Stimulated activated CD8-positive, alpha-beta memory T cell treated with anti-CD3 and anti-CD28 coated beads, Interleukin-4, amount 100 ng/mL, for 4 hours (primary cell): ENCODE results near the gene ZNF526.
A peak's percentile ranks its signal among the peaks of the same experiment; 100 is the strongest.

ENCODE experiments used
- DNase-seq, 2 donors: peaks; one replicate each; pipeline ENCODE4 v3.0.0-alpha.2; 2020; ENCODE audit warnings: low read depth in 2 of 2, low spot score in 1 of 2

ZNF526 gene

DNA sequence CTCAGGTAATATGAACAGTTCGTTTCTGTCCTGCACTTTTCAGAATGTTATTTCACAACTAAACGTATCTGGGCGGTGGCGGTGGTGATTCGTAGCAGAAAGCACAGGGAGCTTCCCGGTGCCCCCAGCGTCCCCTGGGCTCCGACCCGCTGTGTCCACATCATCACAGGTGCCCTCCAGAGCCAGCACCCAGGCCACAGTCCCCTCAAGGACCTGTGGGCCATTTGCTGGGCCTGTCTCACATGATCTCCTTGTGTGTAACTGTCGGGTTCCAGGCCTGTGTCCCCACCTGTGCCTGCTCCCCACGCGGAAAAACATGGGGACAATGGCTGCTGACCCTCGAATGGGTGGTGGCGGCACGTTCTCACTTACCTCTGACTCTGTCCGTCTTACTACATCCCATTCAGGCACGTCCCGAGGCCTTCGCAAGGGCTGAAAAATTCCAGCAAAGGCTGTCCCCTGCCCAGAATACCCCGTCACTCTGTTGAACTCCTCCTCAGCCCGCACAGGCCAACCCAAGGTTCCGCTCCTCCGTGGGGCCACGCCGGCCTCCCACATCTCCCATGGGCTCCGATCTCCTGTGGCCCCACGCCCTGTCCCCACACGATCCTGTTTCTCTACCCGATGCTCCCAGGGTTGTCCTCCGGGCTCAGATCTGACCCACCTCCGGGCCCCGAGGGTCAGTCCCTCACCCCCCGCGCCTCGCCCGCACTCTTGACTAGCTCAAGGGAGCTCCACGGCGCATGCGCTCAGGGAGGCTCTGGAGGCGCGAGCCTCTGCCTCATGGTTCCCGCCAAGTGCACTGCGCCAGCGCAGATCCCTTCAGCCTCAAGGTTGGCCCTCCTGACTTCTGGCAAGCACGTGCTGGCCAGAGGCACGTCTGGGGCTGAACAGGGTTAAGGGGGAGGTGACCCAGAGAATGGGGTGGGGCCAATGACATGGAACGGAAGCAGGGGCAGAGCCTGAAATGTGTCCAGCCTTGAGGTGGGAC is 23.8 kb upstream of the ZNF526 start:
- DNase-seq, result no peak

DNA sequence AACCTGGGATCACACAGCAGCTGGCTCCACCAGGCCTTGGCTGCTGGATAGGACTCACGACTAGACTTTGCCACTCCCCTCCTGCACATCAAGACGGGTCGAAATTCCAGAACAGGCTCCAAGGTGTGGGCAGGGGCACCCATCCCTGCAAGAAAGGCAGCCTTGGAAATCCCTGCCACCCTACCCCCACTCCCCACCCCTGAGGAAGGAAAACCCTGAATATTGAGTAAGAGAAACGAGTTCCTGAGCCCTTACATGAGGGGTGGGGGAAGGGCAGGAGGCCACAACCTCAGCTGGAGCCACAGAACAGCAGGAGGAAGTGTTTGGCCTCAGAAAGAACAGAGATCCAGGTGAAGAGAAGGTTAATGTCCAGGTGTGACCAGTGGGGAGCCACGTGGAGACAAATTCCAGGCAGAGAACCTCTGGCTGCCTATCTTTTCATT is 22.7 kb upstream of the ZNF526 start:
- no peak for DNase-seq

DNA sequence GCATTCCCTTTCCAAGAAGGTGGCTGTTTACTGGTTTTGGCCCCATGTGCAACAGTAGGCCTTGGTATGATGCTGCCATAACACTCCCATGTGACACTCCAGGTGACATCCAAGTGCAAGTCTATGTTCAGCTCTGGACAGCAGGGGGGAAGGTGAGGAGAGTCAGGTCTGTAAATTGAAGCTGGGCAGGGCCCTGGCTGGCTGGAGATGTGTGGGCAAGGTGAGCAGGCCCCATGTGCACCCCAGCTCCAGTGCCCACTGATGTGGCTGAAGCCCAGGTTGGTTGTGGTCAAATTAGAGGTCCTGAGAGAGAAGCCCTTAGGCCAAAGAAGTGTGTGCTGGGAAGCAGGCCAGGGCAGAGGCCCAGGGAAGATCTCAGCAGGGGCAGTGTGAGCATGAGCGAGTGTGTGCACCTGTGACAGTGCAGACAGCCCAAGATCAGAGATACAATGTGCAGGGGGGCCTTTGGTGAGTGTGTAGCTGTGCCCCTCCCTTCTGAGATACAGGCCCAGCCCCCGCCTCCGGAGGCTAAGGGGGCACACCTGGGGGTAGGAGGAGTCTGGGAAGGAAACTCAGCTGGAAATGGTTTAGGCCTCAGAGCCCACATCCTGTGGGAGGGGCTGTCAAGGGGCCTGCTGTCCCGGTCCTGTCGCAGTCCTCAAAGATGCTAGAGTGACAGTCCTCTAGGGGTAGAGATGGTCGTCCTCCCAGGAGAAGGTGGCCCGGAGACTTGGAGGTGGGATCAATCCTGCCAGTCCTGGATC is 21.3 kb upstream of the ZNF526 start:
- DNase-seq, result peak in 1 of 2 donors; percentile 60

DNA sequence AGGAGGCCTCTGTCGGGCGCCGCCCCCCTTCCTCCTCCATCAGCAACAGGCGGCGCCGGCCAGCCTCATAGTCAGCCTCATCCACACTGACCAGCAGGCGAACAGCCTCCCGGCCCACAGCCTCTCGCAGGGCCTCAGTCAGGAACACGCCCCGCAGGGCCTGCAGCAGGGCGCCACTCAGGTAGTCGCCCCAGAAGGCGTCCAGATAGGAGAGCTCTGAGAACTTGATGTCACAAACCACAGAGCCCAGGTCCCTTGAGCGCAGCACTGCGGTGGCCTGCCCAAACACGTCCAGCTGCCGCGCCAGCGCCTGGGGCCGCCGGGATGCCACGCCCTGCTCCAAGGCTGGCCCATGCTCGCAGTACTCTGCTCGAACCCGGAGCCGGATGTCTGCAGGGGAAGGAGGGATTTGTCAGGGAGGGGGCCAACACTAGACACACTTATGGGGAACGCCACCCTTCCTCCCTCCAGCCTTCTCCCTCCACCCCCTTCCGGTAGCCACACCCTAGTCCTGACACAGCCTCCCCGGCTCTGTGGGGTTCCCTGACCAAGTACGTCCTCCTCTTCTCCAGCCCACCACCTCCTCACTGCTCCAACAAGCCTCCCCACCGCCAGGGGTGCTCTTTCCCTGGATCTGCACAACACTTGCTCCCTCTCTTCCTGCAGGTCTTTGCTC is 20.5 kb upstream of the ZNF526 start:
- DNase-seq, result no peak

DNA sequence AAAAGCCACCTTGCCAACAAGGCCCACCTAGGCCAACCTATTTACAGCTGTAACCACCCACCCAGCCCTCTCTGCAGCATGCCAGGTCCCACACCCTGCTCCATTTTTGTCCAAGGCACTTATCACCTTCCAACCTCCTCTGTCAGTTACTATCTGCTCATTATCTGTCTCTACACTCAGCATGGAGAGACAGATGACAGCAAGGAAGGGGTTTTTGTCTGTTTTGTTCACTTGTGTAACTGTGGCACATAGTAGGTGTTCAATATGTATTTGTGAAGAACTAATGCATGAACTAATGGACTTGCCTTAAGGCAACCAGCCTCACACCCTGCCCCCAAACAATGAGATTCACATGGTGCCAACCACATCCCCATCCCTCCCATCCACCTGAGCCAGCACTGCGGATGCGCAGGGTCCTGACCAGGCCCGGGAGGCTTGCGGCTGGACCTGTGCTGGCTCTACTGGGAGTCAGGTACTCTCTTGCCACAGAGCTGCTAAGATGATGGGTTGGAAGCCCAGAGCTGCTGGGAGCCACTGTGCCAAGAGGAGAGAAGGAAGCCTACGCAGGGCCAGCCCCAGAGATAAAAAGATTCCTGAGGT is 19.9 kb upstream of the ZNF526 start:
- DNase-seq, result no peak

DNA sequence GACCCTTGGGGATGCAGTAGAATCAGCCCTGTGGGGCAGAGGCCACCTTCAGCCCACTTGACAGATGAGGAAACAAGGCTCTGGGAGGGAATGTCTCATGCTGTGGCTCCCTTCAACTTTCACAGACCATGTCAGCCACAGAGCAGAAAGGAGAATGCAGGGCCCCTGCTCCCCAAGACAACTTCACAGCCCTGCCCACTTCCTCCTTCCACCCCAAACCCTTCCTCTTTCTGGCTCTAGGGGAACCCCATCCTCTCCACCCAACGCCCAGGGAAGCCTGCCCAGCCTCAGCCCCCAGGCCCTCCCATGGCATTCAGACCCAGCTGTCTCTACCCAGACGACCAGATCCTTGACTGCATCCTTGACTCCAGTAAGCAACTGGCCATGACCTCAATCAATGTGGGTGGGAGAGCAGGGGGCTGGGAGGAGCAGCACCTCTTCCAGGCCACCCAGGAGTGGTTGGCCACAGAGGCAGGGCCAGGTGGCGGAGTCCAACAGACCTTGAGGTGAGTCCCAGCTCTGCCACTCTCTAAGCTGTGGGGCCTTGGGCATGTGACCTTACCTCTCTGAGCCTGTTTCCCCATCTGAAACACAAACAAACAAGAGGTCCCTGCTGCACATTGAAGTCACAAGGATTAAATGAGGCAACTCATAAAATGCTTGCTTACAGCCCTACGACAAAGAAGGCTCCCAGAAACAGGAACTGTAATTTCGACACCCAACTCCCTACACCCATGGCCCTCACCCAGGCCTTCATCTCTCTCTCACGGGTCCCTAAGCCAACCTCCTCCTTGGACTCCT is 18.4 kb upstream of the ZNF526 start:
- no peak for DNase-seq

DNA sequence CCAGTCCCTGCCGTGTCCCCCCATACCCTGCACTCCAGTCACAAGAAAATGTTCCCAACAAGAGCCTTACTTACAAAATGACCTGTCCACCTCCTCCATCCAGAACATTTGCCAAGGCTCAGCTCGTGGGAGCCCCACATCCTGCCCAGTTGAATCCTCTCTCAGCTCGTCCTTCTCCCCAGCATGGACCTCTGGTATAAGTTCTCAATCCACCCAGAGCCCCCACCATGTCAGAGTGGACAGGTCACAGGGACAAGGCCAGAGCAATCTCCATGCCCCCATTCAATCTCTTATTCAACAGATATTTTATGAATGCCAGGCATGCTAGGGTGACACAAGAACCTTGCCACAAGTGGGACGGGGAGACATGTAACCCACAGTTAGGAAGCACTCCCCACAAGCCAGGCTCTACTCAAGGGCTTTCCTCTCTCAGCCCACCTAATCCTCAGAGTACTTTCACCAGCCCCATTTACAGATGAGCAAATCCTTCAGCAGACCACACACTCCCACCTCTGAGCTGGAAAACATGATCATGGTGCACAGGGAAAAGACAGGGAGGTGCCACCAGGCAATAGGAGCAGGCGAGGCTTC is 17.7 kb upstream of the ZNF526 start:
- no peak for DNase-seq

DNA sequence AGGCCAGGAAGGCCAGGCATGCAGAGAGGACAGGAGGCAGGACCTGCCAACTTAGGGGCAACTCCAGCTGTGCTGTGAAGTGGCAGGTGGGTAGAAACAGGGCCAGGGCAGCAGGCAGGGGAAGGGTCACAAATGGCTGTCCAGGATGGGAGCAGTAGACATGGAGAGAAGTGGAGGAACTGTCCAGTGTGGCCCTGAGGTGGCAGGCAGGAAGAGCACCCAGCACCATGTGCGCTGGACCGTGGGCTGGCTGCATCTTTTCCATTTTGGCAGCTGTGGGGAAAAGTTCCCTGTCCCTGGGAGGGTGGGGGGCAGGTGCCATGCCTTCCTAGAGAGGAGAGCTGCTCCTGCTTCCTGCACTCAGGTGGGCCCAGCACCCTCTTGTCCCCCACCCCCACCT is 16.4 kb upstream of the ZNF526 start:
- no peak for DNase-seq

DNA sequence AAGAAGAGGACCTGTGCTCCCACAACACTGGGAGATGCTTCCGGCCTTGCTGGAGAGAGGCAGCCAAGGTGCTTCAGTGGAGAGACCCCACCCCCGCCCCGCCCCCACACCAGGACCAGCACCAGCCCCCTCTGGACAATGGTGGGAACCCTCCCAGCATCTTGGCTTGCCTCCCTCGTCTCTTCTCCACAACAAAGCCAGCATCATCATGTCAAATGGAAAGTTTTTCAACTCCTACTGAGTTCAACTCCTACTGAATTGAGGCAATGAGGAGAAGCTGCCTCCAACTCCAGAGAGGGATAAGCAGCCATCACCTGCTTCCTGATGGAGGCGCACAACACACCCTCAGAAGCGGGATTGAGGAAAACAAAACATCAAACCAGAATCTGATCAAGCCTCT is 15.4 kb upstream of the ZNF526 start:
- no peak for DNase-seq

DNA sequence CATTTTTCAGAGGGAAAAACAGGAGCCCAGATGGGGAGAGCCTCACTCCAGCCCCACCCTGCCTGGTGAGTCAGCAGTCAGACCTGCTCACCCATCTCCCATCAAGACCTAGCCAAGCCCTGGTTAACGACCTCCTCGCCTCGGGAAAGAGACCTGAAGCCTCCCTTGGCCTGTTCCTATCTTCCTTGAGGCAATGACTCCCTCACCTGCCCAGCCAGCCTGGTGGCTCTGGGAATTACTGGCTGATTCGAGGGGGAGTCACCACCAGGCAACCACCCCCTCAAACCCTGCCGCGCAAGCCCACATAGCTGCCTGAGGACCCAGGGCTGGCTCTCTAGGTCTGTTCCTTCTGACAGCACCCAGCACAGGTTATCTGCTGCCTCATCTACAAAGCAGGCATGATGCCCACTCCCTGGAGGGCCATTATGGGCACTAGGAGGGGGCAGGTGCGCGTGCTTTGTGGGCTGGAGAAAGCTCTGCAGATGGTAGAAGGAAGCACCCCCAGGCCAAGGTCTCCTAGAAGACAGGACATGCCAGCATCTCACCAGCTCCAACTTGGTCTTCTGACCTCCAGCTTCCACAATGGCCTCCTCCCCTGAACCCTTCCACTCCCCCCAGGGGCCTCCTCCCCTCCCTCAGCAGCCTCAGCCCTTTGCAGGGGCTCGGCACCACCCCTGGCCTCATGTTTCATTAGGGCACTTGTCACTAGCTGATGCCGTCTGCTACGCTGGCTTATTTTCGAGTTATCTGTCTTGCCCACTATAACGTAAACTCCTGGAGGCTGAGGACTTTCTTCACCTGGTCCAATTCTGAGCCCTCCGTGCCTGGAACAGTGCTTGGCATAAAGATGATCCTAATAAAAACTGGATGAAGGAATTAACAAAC is 13.0 kb upstream of the ZNF526 start:
- DNase-seq, result no peak

DNA sequence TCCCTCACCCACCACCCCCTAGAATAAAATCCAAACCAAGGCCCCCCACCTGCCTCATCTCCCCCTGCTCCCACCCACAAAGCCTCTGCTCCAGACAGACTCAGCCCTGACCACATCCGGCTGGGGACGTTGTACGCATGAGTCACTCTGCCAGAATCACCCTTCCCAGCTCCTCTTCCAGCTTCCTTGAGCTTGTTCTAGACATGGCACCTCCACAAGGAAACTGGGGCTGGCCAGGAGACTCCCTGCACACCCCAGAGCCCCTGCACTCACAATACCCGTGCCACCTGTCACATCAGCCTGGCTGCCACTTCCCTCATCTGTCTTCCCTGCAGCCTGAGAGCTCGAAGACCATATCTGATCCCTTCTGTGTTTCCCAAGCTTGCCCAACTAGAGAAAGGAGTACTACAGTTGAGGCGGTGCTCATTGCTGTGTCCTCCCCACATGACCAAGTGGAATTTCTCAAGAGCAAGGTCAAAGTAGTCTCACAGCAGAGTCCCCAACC is 12.3 kb upstream of the ZNF526 start:
- DNase-seq, result no peak

DNA sequence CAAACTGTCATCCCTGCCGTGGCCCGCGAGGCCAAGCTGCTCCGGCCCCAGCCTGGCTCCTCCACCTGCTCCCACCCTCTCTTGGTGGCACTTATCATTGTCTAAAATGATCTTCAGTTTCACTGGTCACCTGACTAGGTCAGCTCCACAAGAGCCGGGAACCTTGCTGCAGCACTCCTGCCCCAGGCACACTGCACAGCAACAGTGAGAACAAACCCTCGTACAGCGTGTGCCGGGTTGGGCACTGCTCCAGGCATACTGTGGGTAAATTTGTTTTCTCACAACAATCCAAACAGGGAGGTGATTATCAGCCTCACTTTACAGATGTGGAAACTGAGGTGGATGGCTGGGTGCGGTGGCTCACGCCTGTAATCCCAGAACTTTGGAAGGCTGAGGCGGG is 11.5 kb upstream of the ZNF526 start:
- no peak for DNase-seq

DNA sequence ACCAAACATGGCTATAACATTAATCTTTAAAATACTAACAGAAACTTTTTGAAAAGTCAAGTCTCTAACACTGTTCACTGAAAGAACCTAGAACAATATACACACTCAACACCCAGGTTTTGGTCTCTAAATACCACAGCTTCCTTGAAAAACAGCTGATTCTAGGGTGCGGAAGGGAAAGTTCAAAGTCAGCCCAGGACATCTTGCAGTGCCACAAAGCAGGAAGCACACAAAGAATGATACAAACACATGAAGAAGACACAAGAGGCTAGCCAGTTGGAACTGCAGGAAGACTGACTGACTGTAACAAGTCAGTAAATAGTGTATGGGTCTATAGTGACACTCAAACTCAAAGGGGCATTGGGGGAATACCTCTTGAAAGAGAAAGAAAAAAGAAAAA is 7.2 kb upstream of the ZNF526 start:
- no peak for DNase-seq

DNA sequence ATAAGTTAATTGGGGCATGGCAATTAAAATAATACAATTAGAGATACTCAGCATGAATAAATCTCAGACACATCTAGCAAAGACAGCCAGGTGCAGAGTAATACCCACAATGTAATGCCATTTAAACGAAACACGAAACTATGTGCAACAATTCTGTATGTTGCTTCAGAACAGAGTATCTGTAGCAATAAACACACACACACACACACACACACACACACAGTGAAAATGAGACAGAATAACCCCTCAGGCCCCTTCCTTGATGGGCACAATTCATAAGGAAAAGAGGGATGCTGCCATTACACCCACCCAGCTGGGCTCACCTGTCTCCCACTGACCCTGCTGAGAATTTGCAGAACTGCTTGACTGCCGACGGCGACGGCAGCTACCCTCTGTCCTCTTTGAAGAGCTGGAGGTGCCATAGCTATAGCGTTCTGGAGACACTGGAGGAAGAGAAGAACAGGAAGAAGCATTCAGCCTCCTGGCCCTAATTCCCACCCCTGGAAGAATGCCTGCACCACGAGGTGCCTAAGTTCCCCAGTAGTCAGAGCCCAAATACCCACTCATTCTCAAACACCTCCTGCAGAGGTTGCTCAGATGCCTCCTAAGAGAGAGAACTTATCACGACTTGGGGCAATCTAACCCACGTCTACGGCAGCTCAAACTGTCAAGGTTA is 5.2 kb upstream of the ZNF526 start:
- no peak for DNase-seq

DNA sequence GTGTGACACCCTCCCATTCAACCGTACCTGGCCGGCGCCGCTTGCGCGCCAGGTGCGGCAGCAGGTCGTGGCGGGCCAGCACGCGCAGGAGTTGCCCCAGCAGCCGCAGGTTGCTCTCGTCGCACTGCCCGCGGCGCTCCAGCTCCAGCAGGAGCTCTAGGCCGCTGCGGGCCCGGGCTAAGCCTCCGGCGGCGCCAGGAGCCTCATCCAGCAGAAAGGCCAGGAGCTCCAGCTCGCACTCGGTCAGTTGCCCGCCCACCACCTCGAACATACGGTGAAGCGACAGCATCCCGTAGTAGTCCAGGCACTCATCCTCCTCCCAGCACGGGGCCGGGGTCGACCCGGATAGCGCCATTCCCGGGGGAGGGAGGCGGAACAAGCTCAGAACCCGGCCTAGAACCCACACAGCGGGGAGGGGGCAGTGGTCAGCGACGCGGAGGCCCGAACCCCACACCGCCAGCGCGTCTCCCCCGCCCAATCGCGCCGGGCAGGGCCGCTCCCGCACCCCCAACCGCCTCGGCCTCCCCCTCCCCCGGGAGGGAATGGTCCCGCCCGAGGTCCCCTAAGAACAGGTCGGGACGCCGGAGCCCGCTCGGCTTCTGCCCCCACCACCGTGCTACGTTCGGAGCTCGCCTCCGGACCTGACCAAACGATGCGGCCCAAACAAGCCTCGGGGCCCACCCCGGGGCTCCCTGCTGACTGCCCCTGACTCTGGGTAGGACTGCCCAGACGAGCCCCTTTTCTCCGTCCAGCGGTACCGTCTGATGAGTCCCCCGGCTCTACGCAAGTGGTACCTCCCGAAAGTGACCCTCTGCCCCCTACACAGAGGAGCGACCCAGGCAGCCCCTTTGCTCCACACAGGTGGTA is 3.2 kb upstream of the ZNF526 start:
- DNase-seq, result no peak

DNA sequence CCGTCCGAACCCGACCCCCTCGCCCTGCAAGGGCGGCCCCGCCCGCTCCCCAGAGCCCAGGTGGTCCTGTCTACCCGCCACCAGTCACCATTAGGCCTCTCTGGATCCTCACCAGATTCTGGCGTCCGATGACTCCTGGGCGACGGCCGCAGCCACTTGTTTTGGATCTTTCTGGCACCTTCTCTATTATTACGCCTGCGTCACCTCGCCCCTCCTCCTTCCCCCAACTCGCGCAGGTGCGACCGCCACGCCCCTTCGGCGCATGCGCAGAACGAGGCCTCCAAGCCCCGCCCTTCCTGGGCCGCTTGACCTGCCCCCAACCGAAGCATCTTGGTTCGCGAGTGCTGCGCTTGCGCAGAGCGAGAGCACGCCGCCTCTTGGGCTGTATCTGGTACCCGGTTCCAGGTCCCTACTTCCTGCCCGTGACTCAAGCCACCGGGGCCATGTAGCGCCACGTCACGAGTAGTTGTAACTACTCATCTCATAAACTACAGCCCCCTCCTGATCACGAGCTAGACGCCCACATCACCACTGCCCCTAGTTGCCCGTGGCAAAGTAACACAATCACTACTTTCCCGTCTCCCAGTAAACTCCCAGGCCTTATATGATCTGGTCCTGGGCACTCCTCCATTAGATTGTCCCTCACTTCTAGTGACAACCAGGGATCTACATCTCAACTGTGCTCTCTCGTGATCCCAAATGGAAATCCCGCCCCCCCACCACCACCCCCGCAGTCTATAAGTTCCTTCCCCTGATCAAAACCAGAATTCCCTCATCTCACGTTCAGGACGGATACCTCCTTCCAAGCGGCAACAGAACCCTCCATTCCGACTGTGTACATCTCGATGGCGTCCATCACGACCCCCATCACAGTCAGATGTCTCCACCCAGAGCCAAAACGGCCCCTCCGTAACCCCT is 2.3 kb upstream of the ZNF526 start, which contains the start of gene DEDD2:
DEDD2 (minus strand) TSS at position 158 of the 918 bp plus-strand sequence. CDS start 670 bp downstream, outside the sequence.
- peak; percentile 98 to 99 for DNase-seq
